B cell (primary cell): ENCODE data around the gene DMKN.

Source experiments
- EZH2 ChIP-seq: IDR thresholded peaks from 2 replicates; pipeline ENCODE4 v1.6.1; 2012; ENCODE audit warnings: borderline replicate concordance, low read depth, mild to moderate bottlenecking, moderate library complexity, low read length; ENCODE audit not compliant: insufficient read depth, poor library complexity, severe bottlenecking
- TF ChIP-seq, protein P1 (sequence below): fragments of 200-600 bp; IDR thresholded peaks from one replicate; pipeline ENCODE4 v1.8.0; 2022; ENCODE audit warnings: antibody characterized with exemption, mild to moderate bottlenecking

DNA sequence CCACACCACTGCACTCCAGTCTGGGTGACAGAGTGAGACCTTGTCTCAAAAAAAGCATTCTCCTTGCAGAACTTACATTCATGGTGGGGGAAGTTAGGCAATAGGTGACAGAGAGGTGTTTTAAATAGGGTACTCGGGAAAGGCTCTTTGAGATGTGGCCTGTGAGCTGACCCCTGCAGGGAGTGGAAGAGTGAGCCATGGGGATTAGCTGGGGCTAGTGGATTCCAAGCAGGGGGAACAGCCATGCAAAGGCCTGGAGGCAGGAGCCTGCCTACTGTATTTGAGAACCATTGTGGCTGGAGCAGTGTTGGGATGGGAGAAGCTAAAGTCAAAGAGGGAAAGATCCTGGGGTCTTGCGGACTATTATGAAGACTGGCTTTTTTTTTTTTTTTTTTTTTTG, 3.9 kb upstream of the DMKN start:
- TF ChIP-seq, protein P1, sequence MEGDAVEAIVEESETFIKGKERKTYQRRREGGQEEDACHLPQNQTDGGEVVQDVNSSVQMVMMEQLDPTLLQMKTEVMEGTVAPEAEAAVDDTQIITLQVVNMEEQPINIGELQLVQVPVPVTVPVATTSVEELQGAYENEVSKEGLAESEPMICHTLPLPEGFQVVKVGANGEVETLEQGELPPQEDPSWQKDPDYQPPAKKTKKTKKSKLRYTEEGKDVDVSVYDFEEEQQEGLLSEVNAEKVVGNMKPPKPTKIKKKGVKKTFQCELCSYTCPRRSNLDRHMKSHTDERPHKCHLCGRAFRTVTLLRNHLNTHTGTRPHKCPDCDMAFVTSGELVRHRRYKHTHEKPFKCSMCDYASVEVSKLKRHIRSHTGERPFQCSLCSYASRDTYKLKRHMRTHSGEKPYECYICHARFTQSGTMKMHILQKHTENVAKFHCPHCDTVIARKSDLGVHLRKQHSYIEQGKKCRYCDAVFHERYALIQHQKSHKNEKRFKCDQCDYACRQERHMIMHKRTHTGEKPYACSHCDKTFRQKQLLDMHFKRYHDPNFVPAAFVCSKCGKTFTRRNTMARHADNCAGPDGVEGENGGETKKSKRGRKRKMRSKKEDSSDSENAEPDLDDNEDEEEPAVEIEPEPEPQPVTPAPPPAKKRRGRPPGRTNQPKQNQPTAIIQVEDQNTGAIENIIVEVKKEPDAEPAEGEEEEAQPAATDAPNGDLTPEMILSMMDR, result no peak
- no peak for TF ChIP-seq EZH2
